Glutamatergic neuron (in vitro differentiated cells): ENCODE measurements around the gene BATF3. TPM values are rescaled to one million over a fixed set of nuclear protein-coding genes. Genes with fewer than 3 reads are reported as not detected.

Experiments
- DNase-seq: peaks from one replicate; pipeline ENCODE4 v3.0.0; 2022
- H3K27ac Mint-ChIP-seq: one replicate; pipeline ENCODE4 v1.8.0; 2020; ENCODE audit warnings: mild to moderate bottlenecking, mixed read lengths, inconsistent platforms; ENCODE audit not compliant: unreplicated experiment
- H3K27me3 Mint-ChIP-seq: one replicate; pipeline ENCODE4 v1.8.0; 2020; ENCODE audit warnings: mild to moderate bottlenecking, moderate library complexity, mixed read lengths, inconsistent platforms; ENCODE audit not compliant: unreplicated experiment
- H3K36me3 Mint-ChIP-seq: one replicate; pipeline ENCODE4 v1.8.0; 2020; ENCODE audit warnings: mild to moderate bottlenecking, mixed read lengths, inconsistent platforms; ENCODE audit not compliant: unreplicated experiment
- H3K4me1 Mint-ChIP-seq: one replicate; pipeline ENCODE4 v1.8.0; 2020; ENCODE audit warnings: mild to moderate bottlenecking, low read depth, mixed read lengths, inconsistent platforms; ENCODE audit not compliant: unreplicated experiment
- H3K4me3 Mint-ChIP-seq: one replicate; pipeline ENCODE4 v1.8.0; 2020; ENCODE audit warnings: mild to moderate bottlenecking, mixed read lengths, inconsistent platforms; ENCODE audit not compliant: unreplicated experiment
- H3K9me3 Mint-ChIP-seq: one replicate; pipeline ENCODE4 v1.8.0; 2020; ENCODE audit warnings: mild to moderate bottlenecking, moderate library complexity, mixed read lengths, inconsistent platforms; ENCODE audit not compliant: unreplicated experiment
- CTCF ChIP-seq: fragments of 200-600 bp; sonication (generic); IDR thresholded peaks from one replicate; pipeline ENCODE4 v1.5.0; 2021; ENCODE audit not compliant: partially characterized antibody, unreplicated experiment
- total RNA-seq: library from RNA; stranded (reverse); fragmentation: NEBNext Ultra II Directional; extraction: Animal tissue kit (Norgen Biotek cat#: 25700); gene quantifications from one replicate; pipeline ENCODE4 v1.2.1, GENCODE V29; 2021; ENCODE audit not compliant: unreplicated experiment

BATF3 gene
- total RNA-seq, 1 donor from 2014 or later = 0.56 TPM

DNA sequence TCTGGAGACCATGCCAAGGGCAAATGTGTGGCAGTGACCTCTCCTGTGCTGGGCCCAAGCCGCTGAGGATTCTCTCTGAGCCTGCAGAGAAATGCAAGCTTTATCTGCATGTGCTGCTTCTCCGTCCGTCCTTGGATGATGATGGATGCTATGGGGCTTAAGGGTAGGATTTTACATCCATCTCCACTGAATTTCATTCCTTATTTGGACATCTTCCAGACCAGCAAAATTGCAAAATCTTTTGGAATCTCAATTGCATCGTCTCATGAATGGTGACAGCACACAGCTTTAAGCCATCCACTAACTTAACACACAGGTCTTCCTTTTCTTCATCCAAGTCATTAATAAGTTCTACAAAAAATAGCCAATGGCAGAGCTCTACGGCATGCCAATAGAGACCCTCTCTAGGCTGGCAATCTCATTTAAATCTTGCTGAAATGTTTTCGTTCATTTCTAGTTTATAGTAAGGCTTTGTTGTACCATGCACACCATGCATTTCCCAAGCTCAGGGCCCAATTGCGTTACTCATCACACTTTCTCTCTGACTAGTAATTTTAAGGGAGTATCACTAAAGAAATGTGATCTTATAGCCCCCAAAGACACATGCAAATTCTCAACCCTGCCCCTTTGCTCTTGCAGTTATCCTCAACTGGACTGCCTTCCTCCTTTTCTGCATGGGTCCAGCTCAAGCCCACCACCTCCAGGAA is 11.1 kb downstream of the BATF3 start:
- no peak overlapping the region for H3K4me3 Mint-ChIP-seq
- peaks cover 4% of the 10 kb centered on the region for H3K9me3 Mint-ChIP-seq
- no peak for DNase-seq
- TF ChIP-seq CTCF = no peak
- H3K4me1 Mint-ChIP-seq = no peaks in the 10 kb centered on the region
- peaks cover 3% of the 10 kb centered on the region for H3K27me3 Mint-ChIP-seq
- no peaks in the 10 kb centered on the region for H3K36me3 Mint-ChIP-seq
- H3K27ac Mint-ChIP-seq = no peak overlapping the region

GRCh38 chr1:212687811-212688210 is 11.8 kb downstream of the BATF3 start:
- Mint-ChIP-seq H3K36me3 (no peaks in the 10 kb centered on the region), H3K4me1 (no peaks in the 10 kb centered on the region), H3K9me3 (peaks cover 4% of the 10 kb centered on the region), H3K4me3 (no peak overlapping the region), H3K27ac (no peak overlapping the region), H3K27me3 (peaks cover 7% of the 10 kb centered on the region)
- TF ChIP-seq CTCF = no peak
- DNase-seq = no peak

DNA sequence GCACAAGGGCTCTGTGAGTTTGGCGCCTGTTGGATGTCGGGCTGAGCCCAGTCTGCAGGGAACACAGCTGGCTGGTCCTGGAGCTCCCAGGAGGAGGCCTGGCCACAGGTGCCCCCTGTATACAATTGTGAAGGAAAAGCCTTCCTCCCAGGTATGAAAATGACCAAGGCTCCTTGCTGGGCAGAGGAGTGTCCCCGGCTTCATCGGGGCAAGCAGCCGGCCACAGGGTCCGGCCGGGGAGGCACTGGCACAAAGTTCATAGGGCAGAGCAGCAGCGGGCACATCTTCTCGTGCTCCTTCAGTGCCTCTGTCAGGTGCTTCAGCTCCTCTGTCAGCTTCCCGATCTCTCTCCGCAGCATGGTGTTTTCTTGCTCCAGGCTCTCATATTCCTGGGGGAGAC is 13.0 kb downstream of the BATF3 start:
- Mint-ChIP-seq H3K4me3 (no peak overlapping the region), H3K27me3 (peaks cover 7% of the 10 kb centered on the region), H3K4me1 (no peaks in the 10 kb centered on the region), H3K27ac (no peak overlapping the region), H3K9me3 (peaks cover 4% of the 10 kb centered on the region), H3K36me3 (no peaks in the 10 kb centered on the region)
- TF ChIP-seq CTCF = no peak
- no peak for DNase-seq

DNA sequence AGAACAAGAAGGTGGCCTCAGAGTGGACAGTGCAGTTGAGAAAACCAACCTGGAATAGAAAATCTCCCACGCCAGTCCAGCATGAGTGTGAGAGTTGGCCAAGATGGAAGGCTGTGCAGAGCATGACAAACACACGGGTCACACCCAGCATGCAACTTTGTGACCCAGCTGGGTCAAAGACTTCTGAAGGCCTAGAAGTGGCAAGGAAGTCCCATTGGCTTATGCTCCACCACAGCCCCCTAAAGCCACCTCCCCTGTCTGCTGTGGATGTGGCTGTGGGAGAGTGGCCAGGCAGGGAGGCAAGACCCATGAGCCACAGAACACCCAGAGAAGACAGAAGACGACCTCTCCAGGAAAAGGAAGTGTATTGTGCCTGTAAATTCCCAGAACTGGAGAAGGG is 13.6 kb downstream of the BATF3 start:
- Mint-ChIP-seq H3K27me3 (peaks cover 7% of the 10 kb centered on the region), H3K36me3 (no peaks in the 10 kb centered on the region), H3K4me3 (no peak overlapping the region), H3K4me1 (no peaks in the 10 kb centered on the region), H3K27ac (no peak overlapping the region), H3K9me3 (peaks cover 4% of the 10 kb centered on the region)
- DNase-seq = no peak
- TF ChIP-seq CTCF = no peak

DNA sequence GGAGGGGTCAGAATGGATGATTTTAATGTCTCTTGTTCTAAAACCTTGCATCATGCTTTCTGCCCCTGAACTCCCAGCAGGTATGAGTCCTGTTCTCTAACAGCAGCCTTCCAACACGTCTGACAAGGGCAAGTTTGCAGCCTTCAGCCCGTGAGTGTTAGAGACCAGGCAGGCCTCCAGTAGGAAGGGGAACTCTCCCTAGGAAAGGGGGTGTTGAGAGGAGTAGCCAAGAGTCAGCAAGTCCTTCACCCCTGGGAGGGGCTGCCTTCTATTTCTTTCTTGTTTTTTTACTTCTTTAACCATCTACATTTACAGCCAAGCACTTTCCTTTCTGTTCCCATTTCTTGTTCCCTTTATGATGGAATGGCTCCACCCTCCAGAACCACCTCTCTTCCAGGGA is 14.2 kb downstream of the BATF3 start:
- H3K27me3 Mint-ChIP-seq = peaks cover 7% of the 10 kb centered on the region
- H3K4me3 Mint-ChIP-seq = no peak overlapping the region
- no peak for DNase-seq
- TF ChIP-seq CTCF = no peak
- peaks cover 4% of the 10 kb centered on the region for H3K9me3 Mint-ChIP-seq
- no peaks in the 10 kb centered on the region for H3K36me3 Mint-ChIP-seq
- H3K4me1 Mint-ChIP-seq = no peaks in the 10 kb centered on the region
- no peak overlapping the region for H3K27ac Mint-ChIP-seq
